Mucosa of descending colon (tissue), 3 donors: Measurements from ENCODE around the gene MYZAP. TPM values are rescaled to one million over a fixed set of nuclear protein-coding genes. Genes with fewer than 3 reads are reported as not detected.

Experiments used
- ATAC-seq: fragments of 200-7000 bp; cut with Tn5 transposase; one replicate; pipeline ENCODE4 v1.9.1; 2020; ENCODE audit warnings: mild to moderate bottlenecking, moderate library complexity
- DNase-seq, 3 donors: peaks; one replicate each; pipeline ENCODE4 v3.0.0-alpha.2; 2020
- H3K36me3 ChIP-seq: fragments of 200-600 bp; one replicate; pipeline ENCODE4 v1.8.0; 2021; ENCODE audit warnings: low read depth, mild to moderate bottlenecking
- H3K4me1 ChIP-seq: fragments of 200-600 bp; one replicate; pipeline ENCODE4 v1.8.0; 2021; ENCODE audit warnings: low read depth, mild to moderate bottlenecking
- H3K4me3 ChIP-seq: fragments of 200-600 bp; one replicate; pipeline ENCODE4 v1.8.0; 2021; ENCODE audit warnings: mild to moderate bottlenecking
- H3K9me3 ChIP-seq: fragments of 200-600 bp; one replicate; pipeline ENCODE4 v1.8.0; 2021; ENCODE audit warnings: mild to moderate bottlenecking
- intact Hi-C, 2 donors: fragments of 100-400 bp; cut with DNase I in 1 of 2; cut with micrococcal nuclease in 1 of 2; formaldehyde crosslinking; loops; one replicate each; pipeline versions ENCODE4 v1.11.0 to v1.11.1; 2022; cut with DNase I, micrococcal nuclease
- total RNA-seq, 3 donors: library from RNA; stranded (reverse); fragmentation: NEBNext Ultra II Directional in 2 of 3; extraction: Animal tissue kit (Norgen Biotek cat#: 25700) in 2 of 3; gene quantifications; one replicate each; pipeline versions ENCODE4 v1.2.1 to v1.2.4, GENCODE V29; 2021 to 2023
- TF ChIP-seq, protein P1 (sequence below): fragments of 200-600 bp; IDR thresholded peaks from one replicate; pipeline ENCODE4 v1.8.0; 2022; ENCODE audit warnings: antibody characterized with exemption, mild to moderate bottlenecking
- donor health status: DM: no; HTN: no; CAD: no; lungs with moderate emphysema.
- donor health status: DM: no; HTN: no; CAD: no.
- donor health status: DM: no; HTN: yes; CAD: no.

The MYZAP gene
- total RNA-seq, 3 donors from 2014 or later: 17.5 to 18.8 (median 17.9) TPM

DNA sequence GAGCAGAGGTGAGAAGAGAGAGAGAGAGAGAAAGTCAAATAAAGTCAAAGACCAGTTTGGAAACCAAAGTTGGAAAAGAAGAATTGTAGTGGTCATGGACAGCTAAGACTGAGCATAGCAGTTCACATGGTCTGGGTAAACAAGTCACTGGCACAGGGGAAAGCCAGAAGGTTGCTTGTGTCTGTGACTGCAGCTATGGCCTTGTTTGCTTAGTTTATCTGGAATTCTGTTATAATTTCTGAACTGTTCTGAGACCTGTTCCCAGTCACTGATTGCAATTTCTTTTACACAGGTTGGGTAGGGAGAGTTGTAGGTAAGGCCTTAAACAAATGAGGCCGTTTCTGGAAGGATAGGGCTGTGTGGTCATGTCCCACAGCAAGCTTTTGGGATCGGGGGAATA, 43.4 kb upstream of the MYZAP start:
- TF ChIP-seq, protein P1, sequence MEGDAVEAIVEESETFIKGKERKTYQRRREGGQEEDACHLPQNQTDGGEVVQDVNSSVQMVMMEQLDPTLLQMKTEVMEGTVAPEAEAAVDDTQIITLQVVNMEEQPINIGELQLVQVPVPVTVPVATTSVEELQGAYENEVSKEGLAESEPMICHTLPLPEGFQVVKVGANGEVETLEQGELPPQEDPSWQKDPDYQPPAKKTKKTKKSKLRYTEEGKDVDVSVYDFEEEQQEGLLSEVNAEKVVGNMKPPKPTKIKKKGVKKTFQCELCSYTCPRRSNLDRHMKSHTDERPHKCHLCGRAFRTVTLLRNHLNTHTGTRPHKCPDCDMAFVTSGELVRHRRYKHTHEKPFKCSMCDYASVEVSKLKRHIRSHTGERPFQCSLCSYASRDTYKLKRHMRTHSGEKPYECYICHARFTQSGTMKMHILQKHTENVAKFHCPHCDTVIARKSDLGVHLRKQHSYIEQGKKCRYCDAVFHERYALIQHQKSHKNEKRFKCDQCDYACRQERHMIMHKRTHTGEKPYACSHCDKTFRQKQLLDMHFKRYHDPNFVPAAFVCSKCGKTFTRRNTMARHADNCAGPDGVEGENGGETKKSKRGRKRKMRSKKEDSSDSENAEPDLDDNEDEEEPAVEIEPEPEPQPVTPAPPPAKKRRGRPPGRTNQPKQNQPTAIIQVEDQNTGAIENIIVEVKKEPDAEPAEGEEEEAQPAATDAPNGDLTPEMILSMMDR: no peak
- DNase-seq (no peak), ATAC-seq (peak; percentile 66)
- no peaks in the 10 kb centered on the region for H3K36me3 ChIP-seq
- no peaks in the 10 kb centered on the region for H3K9me3 ChIP-seq
- peaks cover 17% of the 10 kb centered on the region for H3K4me1 ChIP-seq
- no peak overlapping the region for H3K4me3 ChIP-seq
- intact Hi-C loops: no loop called here

DNA sequence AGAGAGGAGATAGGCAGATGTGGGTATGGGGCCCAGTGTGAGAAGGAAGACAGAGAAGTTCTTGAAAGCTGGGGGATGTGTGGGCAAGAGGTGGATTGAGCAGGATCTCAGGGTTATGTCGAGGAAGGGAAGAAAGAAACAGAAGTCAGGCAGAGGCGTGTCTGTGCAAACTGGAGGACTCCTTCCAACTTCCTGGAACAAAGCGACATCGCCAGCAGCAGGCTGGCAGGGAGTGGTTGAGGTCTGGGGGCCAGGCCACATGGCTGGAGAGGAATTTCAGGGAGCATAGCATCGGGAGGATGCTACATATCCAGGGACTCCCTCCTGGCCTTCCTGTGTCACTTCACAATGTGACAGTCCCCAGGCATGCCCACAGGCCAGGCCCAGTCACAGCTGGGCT, 42.9 kb upstream of the MYZAP start:
- TF ChIP-seq, protein P1: no peak
- ATAC-seq (peak; percentile 83), DNase-seq (peak in 2 of 3 donors; percentile 54 to 61)
- H3K9me3 ChIP-seq: no peaks in the 10 kb centered on the region
- intact Hi-C loops: no loop called here
- H3K4me1 ChIP-seq: peaks cover 17% of the 10 kb centered on the region
- no peak overlapping the region for H3K4me3 ChIP-seq
- no peaks in the 10 kb centered on the region for H3K36me3 ChIP-seq

DNA sequence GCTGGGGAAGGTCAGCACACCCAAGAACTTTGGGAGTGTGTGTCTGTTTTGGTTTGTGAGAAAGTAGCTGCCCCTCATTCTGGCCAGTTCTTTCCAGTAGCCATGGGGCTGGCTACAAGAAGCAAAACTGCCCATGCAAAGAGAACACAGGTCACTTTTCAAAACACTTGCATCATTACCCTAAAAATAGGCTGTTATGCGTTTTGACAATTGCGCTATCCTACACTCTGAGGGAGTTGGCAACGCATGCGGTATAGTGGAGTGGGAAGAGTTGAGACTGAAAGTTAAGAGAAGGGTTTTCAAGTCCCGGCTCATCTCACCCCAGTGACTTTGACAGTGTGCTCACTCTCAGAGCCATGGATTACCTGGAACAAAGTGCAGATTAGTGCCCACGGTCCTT, 41.8 kb upstream of the MYZAP start:
- H3K4me3 ChIP-seq: no peak overlapping the region
- TF ChIP-seq, protein P1: no peak
- intact Hi-C loops: no loop called here
- H3K9me3 ChIP-seq: no peaks in the 10 kb centered on the region
- H3K36me3 ChIP-seq: no peaks in the 10 kb centered on the region
- ATAC-seq (no peak), DNase-seq (no peak)
- H3K4me1 ChIP-seq: peaks cover 17% of the 10 kb centered on the region

DNA sequence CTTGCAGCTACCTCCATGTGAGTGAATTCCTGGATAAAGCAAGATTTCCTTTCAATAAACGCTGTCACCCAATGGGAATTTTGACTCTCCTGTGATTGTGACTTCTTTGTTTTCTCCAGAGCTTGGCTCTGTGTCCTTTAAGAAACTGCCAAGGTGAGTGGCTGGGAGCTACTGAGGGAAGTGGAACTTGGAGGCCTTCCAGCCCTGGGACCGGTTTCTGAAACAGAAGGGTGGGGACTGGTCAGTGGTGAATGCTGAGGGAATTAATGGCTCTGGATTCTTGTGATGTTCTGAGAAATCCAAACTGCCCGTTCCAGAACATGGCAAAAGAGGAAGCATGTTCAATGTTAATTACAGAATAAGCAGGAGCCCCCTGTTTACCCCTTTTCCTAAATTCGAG, 41.1 kb upstream of the MYZAP start:
- intact Hi-C loops: no loop called here
- peak in 2 of 3 donors; percentile 71 to 81 for DNase-seq

DNA sequence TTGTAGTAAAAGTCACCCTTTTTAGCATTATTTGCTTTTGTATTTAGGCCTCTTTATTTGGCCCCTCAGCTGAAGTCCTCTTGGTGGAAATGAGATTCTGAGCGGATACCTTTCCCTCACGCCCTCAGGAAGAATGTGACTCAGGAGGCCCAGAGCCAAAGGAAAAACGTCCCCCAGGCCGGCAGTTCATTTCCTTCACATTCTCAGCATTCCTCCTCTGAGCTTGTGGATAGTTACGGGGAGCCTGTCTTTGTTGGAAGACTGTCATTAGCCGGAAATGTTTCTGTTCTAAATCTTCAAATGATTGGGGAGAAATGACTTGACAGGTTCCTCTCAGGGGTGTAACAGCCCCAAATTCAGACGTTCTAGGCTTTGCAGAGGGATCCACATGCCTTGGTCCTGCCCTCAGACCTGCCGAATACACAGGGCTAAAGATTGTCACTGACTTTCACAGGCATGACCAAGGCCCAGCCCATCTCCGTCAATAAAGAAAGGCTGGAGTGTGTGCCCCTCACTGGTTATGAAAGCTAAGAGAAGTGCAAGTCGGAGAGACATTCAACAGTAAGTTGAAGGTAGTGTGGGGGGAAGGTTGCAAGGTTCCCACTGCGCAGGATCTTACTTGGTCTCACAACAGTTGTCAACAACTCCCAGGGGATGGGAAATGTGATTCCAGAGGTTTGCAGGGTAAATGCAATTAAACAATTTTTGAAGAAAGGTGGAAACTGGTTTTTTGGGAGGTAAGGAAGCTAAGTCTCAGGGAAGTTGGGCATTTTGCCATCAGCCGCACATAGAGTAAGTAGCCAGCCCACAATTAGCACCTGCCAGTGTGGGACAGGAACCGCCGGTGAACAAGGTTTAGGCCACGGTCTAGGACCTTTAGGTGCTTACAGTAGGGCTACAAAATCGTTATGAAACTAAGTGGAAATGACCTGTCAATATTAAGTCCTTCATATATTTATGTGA, 39.7 kb upstream of the MYZAP start:
- ATAC-seq (no peak), DNase-seq (no peak)
- Histone ChIP-seq H3K36me3 (no peaks in the 10 kb centered on the region), H3K4me3 (no peak overlapping the region), H3K9me3 (no peaks in the 10 kb centered on the region), H3K4me1 (peaks cover 17% of the 10 kb centered on the region)
- TF ChIP-seq, protein P1: no peak
- intact Hi-C loops: no loop called here

More for the DNA sequence above, 41.1 kb upstream of the MYZAP start:
- TF ChIP-seq, protein P1: no peak
- Histone ChIP-seq H3K4me3 (no peak overlapping the region), H3K9me3 (no peaks in the 10 kb centered on the region), H3K4me1 (peaks cover 17% of the 10 kb centered on the region), H3K36me3 (no peaks in the 10 kb centered on the region)
- peak; percentile 50 for ATAC-seq
